Kidney (tissue), 14 donors: ENCODE results near the gene MYH10. TPM values are rescaled to one million over a fixed set of nuclear protein-coding genes. Genes with fewer than 3 reads are reported as not detected.

Source experiments
- DNase-seq, 5 donors: peaks; one replicate each; pipeline ENCODE4 v3.0.0-alpha.2; 2013 to 2020
- FAIRE-seq: peaks from 2 replicates; lab custom pipeline; 2012; peaks lifted over from hg19 to GRCh38; lab: Jason Lieb, UNC
- H3K27ac ChIP-seq, 2 donors: one replicate each; pipeline ENCODE4 v1.7.0; 2013; ENCODE audit warnings: low read depth in 2 of 2, low read length in 2 of 2, inconsistent platforms in 1 of 2
- H3K27me3 ChIP-seq: one replicate; pipeline ENCODE4 v1.7.1; 2013; ENCODE audit warnings: low read length, inconsistent platforms; ENCODE audit not compliant: control insufficient read depth, insufficient read depth
- H3K36me3 ChIP-seq, 3 donors: one replicate each; pipeline versions ENCODE4 v1.7.0 to v1.7.1; 2013; ENCODE audit warnings: low read length in 3 of 3, control low read depth in 1 of 3, inconsistent platforms in 1 of 3; ENCODE audit not compliant: insufficient read depth in 3 of 3, control insufficient read depth in 2 of 3
- H3K4me1 ChIP-seq, 3 donors: one replicate each; pipeline versions ENCODE4 v1.7.0 to v1.7.1; 2013; ENCODE audit warnings: low read length in 3 of 3, inconsistent platforms in 1 of 3, low read depth in 1 of 3; ENCODE audit not compliant: control insufficient read depth in 2 of 3, insufficient read depth in 2 of 3
- H3K4me3 ChIP-seq, 3 donors: one replicate each; pipeline versions ENCODE4 v1.7.0 to v1.8.1; 2013; ENCODE audit warnings: low read length in 3 of 3, control low read depth in 1 of 3, inconsistent platforms in 1 of 3
- H3K9ac ChIP-seq, 3 donors: one replicate each; pipeline versions ENCODE4 v1.7.0 to v1.7.1; 2013; ENCODE audit warnings: low read length in 3 of 3, control low read depth in 1 of 3, inconsistent platforms in 1 of 3
- H3K9me3 ChIP-seq, 3 donors: one replicate each; pipeline versions ENCODE4 v1.7.0 to v1.7.1; 2013; ENCODE audit warnings: low read length in 3 of 3, control low read depth in 1 of 3, inconsistent platforms in 1 of 3; ENCODE audit not compliant: control insufficient read depth in 2 of 3, insufficient read depth in 1 of 3
- CTCF ChIP-seq: IDR thresholded peaks from 3 replicates; pipeline ENCODE4 v1.5.1; 2012; ENCODE audit warnings: mild to moderate bottlenecking, moderate library complexity, borderline replicate concordance; ENCODE audit not compliant: insufficient read depth; ENCODE audit errors: extremely low read depth
- intact Hi-C: fragments of 100-400 bp; cut with DNase I; formaldehyde crosslinking; loops from one replicate; pipeline ENCODE4 v1.11.1; 2022
- polyA plus RNA-seq: library from polyadenylated mRNA; stranded (reverse); fragments of 350-450 nt; fragmentation: Illumina TruSeq; extraction: RNeasy Lipid Tissue Mini Kit (QIAGEN cat#74804); gene quantifications from one replicate; pipeline ENCODE4 v1.2.3, GENCODE V29; 2014; ENCODE audit warnings: low read depth, low replicate concordance; ENCODE audit not compliant: insufficient read depth
- total RNA-seq: library from RNA; stranded (reverse); fragmentation: NEBNext Ultra II Directional; extraction: Animal tissue kit (Norgen Biotek cat#: 25700); gene quantifications from one replicate; pipeline ENCODE4 v1.2.1, GENCODE V29; 2021
- donor health status: control.
- donor health status: control.
- donor health status: control.
- donor health status: control.
- donor health status: control.
- donor health status: DM: yes; HTN: yes; CAD: no.
- donor health status: Normal renal cell carcinoma (clear cell type).

Gene MYH10
- total and polyA plus RNA-seq, 2 donors from 2014 or later: 23.6 to 104 TPM

- Histone ChIP-seq H3K36me3 (no peaks in the 10 kb centered on the region), H3K4me3 (no peak overlapping the region), H3K4me1 (no peaks in the 10 kb centered on the region), H3K27me3 (no peaks in the 10 kb centered on the region), H3K9ac (no peak overlapping the region), H3K9me3 (no peaks in the 10 kb centered on the region), H3K27ac (no peak overlapping the region)
- no peak for TF ChIP-seq CTCF
- intact Hi-C loops: no loop called here
- DNase-seq (no peak), FAIRE-seq (no peak)
Observed at GRCh38 chr17:8593830-8594229, 36.7 kb downstream of the MYH10 start.

- FAIRE-seq (peak; percentile 45), DNase-seq (no peak)
- H3K36me3 ChIP-seq: no peaks in the 10 kb centered on the region
- no peaks in the 10 kb centered on the region for H3K27me3 ChIP-seq
- intact Hi-C loops: no loop called here
- H3K4me1 ChIP-seq: no peaks in the 10 kb centered on the region
- H3K9ac ChIP-seq: no peak overlapping the region
- no peaks in the 10 kb centered on the region for H3K9me3 ChIP-seq
- H3K4me3 ChIP-seq: no peak overlapping the region
- H3K27ac ChIP-seq: no peak overlapping the region
- TF ChIP-seq CTCF: no peak
Observed at GRCh38 chr17:8593276-8593675, 37.2 kb downstream of the MYH10 start.

- no peak overlapping the region for H3K27ac ChIP-seq
- FAIRE-seq (no peak), DNase-seq (no peak)
- no peak for TF ChIP-seq CTCF
- no peaks in the 10 kb centered on the region for H3K4me1 ChIP-seq
- H3K27me3 ChIP-seq: no peaks in the 10 kb centered on the region
- intact Hi-C loops: no loop called here
- no peaks in the 10 kb centered on the region for H3K9me3 ChIP-seq
- no peak overlapping the region for H3K4me3 ChIP-seq
- H3K9ac ChIP-seq: peak overlapping the region in 1 of 3 donors; percentile 24
- peaks cover 0 to 4% (median 0%) of the 10 kb centered on the region in 3 donors for H3K36me3 ChIP-seq
Observed at GRCh38 chr17:8588877-8589554, 41.5 kb downstream of the MYH10 start.
